NT2/D1 (cell line): ENCODE data around the gene PCP2.

Source experiments
- SUZ12 ChIP-seq: IDR thresholded peaks from 2 replicates; pipeline ENCODE4 v1.6.1; 2011; ENCODE audit not compliant: insufficient read length, insufficient read depth; ENCODE audit errors: extremely low read depth
- YY1 ChIP-seq: IDR thresholded peaks from 2 replicates; pipeline ENCODE4 v1.6.1; 2011; ENCODE audit not compliant: insufficient read length, insufficient read depth
- ZNF274 ChIP-seq: IDR thresholded peaks from 2 replicates; pipeline ENCODE4 v1.6.1; 2011; ENCODE audit warnings: mild to moderate bottlenecking, low read depth, low read length

DNA sequence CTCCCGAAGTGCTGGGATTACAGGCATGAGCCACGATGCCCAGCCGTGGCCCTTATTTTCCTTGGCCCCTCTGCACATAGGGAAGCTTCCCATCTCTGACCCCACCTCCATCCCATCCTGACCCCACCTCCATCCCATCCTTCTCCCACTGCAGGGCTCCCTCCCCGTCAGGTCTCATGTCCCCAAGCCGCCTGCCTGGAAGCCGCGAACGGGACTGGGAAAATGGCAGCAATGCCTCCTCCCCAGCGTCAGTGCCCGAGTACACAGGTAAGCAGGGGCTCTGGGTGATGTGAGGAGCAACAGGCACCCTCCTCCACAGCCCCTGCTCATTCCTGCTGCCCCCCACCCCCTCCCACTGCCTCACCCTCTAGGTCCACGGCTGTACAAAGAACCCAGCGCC, 16.3 kb downstream of the PCP2 start:
- TF ChIP-seq YY1 = no peak
- no peak for TF ChIP-seq ZNF274
- no peak for TF ChIP-seq SUZ12
